ENCODE results near the gene MAPKAPK2.

The MAPKAPK2 gene

DNA sequence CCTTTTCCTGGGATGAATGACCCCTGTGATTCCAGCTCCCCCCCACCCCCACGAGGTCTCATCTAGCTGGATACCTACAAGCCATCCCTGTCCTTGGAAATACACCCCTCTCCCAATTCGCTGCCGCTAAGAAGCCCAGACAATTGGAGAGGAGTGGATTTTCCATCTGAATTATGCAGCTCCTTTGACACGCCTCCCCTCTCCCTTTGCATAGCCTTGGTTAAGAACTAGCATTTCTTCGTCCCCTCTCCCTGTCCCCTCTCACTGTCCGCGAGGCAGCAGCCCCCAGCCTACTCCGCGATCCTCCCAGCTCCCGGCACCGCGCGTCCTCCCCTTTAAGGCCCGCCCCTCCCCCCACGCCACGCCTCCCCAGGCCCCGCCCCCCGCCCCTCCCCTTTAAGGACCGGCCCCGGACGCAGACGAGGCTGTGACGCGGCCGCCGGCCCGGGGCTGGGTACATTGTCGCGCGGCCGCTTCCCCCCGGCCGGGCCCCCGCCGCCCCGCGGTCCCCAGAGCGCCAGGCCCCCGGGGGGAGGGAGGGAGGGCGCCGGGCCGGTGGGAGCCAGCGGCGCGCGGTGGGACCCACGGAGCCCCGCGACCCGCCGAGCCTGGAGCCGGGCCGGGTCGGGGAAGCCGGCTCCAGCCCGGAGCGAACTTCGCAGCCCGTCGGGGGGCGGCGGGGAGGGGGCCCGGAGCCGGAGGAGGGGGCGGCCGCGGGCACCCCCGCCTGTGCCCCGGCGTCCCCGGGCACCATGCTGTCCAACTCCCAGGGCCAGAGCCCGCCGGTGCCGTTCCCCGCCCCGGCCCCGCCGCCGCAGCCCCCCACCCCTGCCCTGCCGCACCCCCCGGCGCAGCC is at the start of gene MAPKAPK2:
MAPKAPK2 (plus strand) TSS at position 428 of the 856 bp plus-strand sequence; CDS start at position 753, 325 bp downstream.
- H3K4me2 ChIP-seq (ENCODE audit: low read depth, low read length), result peak within 1 kb of the TSS; percentile 84
- H3K79me2 ChIP-seq (ENCODE audit: low read length), result peaks cover 42% of the 10 kb centered on the region
- H3K27me3 ChIP-seq (replicated peaks; ENCODE audit: insufficient read depth, low read length), result 0 out of 2 replicates have a peak, but pooled peaks cover 13% of the 10 kb centered on the region
- no peaks in the 10 kb centered on the region for H3K36me3 ChIP-seq (replicated peaks; ENCODE audit: insufficient read depth, low read length)
- H2AFZ ChIP-seq (ENCODE audit: low read length), result peak within 1 kb of the TSS; percentile 50
- H3K4me1 ChIP-seq (ENCODE audit: low read length), result peaks cover 55% of the 10 kb centered on the region
- peak within 1 kb of the TSS; percentile 71 for H3K4me3 ChIP-seq (ENCODE audit: low read length)
- peak; percentile 82 for DNase-seq
- H3F3A ChIP-seq (ENCODE audit: insufficient read depth, low read length), result peaks cover 13% of the 10 kb centered on the region
- H3K9me2 ChIP-seq (replicated peaks; ENCODE audit: insufficient read depth, low read length), result no peaks in the 10 kb centered on the region
- H3K9me3 ChIP-seq (replicated peaks; ENCODE audit: insufficient read depth, low read length), result no peaks in the 10 kb centered on the region
- H3K27ac ChIP-seq (ENCODE audit: low read length), result peak within 1 kb of the TSS; percentile 24; the same call in 1 of the 2 replicates
- H3K9ac ChIP-seq (ENCODE audit: low read length), result peak within 1 kb of the TSS; percentile 57
- no peak for TF ChIP-seq CTCF (IDR thresholded peaks at IDR 0.05; ENCODE audit: low read length)
- H4K20me1 ChIP-seq (ENCODE audit: insufficient read depth, low read length), result no peaks in the 10 kb centered on the region

- Histone ChIP-seq H3K36me3 (replicated peaks; ENCODE audit: insufficient read depth, low read length) (no peaks in the 10 kb centered on the region), H3K9ac (ENCODE audit: low read length) (peak within 1 kb of the TSS; percentile 41), H3F3A (ENCODE audit: insufficient read depth, low read length) (peaks cover 14% of the 10 kb centered on the region; the same call in 1 of the 2 replicates), H3K27ac (ENCODE audit: low read length) (peak within 1 kb of the TSS; percentile 2; the same call in 1 of the 2 replicates), H3K4me2 (ENCODE audit: low read depth, low read length) (peak within 1 kb of the TSS; percentile 67), H3K27me3 (replicated peaks; ENCODE audit: insufficient read depth, low read length) (peaks cover 5% of the 10 kb centered on the region; the same call in 1 of the 2 replicates), H4K20me1 (ENCODE audit: insufficient read depth, low read length) (no peaks in the 10 kb centered on the region), H2AFZ (ENCODE audit: low read length) (peak within 1 kb of the TSS; percentile 93), H3K4me3 (ENCODE audit: low read length) (peak within 1 kb of the TSS; percentile 91), H3K4me1 (ENCODE audit: low read length) (peaks cover 14% of the 10 kb centered on the region), H3K79me2 (ENCODE audit: low read length) (no peaks in the 10 kb centered on the region), H3K9me2 (replicated peaks; ENCODE audit: insufficient read depth, low read length) (no peaks in the 10 kb centered on the region), H3K9me3 (replicated peaks; ENCODE audit: insufficient read depth, low read length) (no peaks in the 10 kb centered on the region)
- DNase-seq, result peak; percentile 98
- TF ChIP-seq CTCF (IDR thresholded peaks at IDR 0.05; ENCODE audit: low read length), result no peak
Measured at GRCh38 chr1:206635080-206635977, 49.4 kb upstream of the MAPKAPK2 start, which contains the start of gene DYRK3. Gene DYRK3, plus strand, starts transcription at chr1:206635536. Its CDS starts 168 bp downstream, at chr1:206635704.

DNA sequence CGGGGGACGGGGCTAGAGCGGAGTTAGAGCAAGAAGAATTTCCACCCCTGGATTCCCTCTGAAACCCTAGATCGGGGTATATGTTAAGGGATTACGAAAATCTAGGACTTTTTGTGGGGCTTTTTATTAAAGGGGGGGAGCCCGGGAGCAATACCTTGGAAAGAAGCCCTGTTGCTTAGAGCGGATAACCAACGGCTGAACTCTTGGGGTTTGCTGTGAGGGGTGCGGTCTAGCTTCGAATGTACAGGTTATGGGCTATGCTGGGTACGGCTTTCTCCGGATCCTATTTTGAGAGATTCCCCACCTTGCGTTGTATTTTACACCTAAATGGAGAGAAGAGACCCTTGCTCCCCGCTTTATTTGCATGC is 48.7 kb upstream of the MAPKAPK2 start:
- Histone ChIP-seq H4K20me1 (ENCODE audit: insufficient read depth, low read length) (no peaks in the 10 kb centered on the region), H3K9me3 (replicated peaks; ENCODE audit: insufficient read depth, low read length) (no peaks in the 10 kb centered on the region), H3K27ac (ENCODE audit: low read length) (no peak overlapping the region), H3K79me2 (ENCODE audit: low read length) (no peaks in the 10 kb centered on the region), H2AFZ (ENCODE audit: low read length) (peak overlapping the region; percentile 93), H3F3A (ENCODE audit: insufficient read depth, low read length) (peaks cover 14% of the 10 kb centered on the region; the same call in 1 of the 2 replicates), H3K4me3 (ENCODE audit: low read length) (peak overlapping the region; percentile 91), H3K9ac (ENCODE audit: low read length) (peak overlapping the region; percentile 41; the same call in 1 of the 2 replicates), H3K9me2 (replicated peaks; ENCODE audit: insufficient read depth, low read length) (no peaks in the 10 kb centered on the region), H3K36me3 (replicated peaks; ENCODE audit: insufficient read depth, low read length) (no peaks in the 10 kb centered on the region), H3K4me2 (ENCODE audit: low read depth, low read length) (peak overlapping the region; percentile 67), H3K4me1 (ENCODE audit: low read length) (peaks cover 11% of the 10 kb centered on the region), H3K27me3 (replicated peaks; ENCODE audit: insufficient read depth, low read length) (peaks cover 5% of the 10 kb centered on the region; the same call in 1 of the 2 replicates)
- TF ChIP-seq EZH2 (optimal IDR thresholded peaks at IDR 0.05; ENCODE audit: low read depth, low read length) (no peak), CTCF (IDR thresholded peaks at IDR 0.05; ENCODE audit: low read length) (no peak), EZH2phosphoT487 (IDR thresholded peaks at IDR 0.05; ENCODE audit: low read length) (no peak)
- DNase-seq, result no peak

All from MM.1S (cell line).